ENCODE data around the gene TNFAIP8L3.

DNA sequence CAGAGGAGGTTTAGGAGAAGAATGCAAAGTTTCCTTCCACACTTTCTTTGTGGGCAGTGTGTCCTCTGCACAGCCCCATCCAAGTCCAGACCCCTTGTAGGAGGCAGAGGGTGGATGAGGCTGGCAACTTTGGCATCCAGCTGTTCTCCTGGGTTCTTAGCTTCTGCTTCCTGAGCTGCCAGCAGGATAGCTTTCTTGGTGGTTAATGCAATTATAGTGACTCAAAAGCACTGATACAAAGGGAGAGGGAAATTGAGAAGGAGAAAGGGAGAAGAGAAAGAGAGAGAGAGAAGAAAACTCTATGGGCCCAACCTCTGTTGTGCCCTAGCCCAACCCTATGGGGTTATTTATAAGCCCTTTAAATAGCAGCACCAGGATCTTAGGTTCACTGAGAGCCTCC lies 4.5 kb upstream of the TNFAIP8L3 start:
- TF ChIP-seq, protein P1, sequence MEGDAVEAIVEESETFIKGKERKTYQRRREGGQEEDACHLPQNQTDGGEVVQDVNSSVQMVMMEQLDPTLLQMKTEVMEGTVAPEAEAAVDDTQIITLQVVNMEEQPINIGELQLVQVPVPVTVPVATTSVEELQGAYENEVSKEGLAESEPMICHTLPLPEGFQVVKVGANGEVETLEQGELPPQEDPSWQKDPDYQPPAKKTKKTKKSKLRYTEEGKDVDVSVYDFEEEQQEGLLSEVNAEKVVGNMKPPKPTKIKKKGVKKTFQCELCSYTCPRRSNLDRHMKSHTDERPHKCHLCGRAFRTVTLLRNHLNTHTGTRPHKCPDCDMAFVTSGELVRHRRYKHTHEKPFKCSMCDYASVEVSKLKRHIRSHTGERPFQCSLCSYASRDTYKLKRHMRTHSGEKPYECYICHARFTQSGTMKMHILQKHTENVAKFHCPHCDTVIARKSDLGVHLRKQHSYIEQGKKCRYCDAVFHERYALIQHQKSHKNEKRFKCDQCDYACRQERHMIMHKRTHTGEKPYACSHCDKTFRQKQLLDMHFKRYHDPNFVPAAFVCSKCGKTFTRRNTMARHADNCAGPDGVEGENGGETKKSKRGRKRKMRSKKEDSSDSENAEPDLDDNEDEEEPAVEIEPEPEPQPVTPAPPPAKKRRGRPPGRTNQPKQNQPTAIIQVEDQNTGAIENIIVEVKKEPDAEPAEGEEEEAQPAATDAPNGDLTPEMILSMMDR (IDR thresholded peaks at IDR 0.05) = no peak
- TF ChIP-seq POLR2A (IDR thresholded peaks at IDR 0.05) = no peak
- TF ChIP-seq EP300 (IDR thresholded peaks at IDR 0.05) = no peak

Data from tibial nerve (tissue), 4 donors.